ENCODE measurements around the gene NKAIN2. TPM values are rescaled to one million over a fixed set of nuclear protein-coding genes. Genes with fewer than 3 reads are reported as not detected.

NKAIN2 gene
- total and polyA plus RNA-seq, 2 donors (not counting 3 experiments of a cell fraction or from before 2014, with no cell fraction given): 0.03 TPM; not detected in 1

DNA sequence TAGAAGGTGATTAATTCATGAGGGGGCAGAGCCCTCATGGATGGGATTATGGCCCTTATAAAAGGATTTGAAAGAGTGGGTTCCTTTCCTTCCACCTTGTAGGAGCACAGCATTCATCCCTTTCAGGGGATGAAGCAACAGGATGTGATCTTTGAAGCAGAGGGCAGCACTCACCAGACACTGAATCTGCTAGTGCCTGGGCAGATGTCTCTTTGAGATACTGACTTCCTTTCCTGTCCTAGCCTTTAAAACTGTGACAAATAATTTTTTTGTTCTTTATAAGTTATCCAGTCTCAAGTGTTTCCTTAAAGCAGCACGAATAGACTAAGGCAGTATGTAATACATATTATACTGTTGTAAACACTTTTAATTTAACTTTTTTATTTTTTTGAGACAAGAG, 620.0 kb downstream of the NKAIN2 start:
- Histone ChIP-seq H3K4me3 (replicated peaks in 1 of 3; ENCODE audit: insufficient read depth in 1 of 3, low read depth in 1 of 3, low read length in 3 of 3) (no peak overlapping the region), H3K27ac (ENCODE audit: insufficient read depth, low read depth, low read length) (no peak overlapping the region), H3K36me3 (ENCODE audit: control insufficient read depth in 2 of 2, extremely low read depth in 1 of 2, insufficient read depth in 2 of 2, low read length in 2 of 2) (no peaks in the 10 kb centered on the region), H4K20me1 (replicated peaks; ENCODE audit: control insufficient read depth, extremely low read depth, insufficient read depth, low read length) (no peaks in the 10 kb centered on the region), H3K79me2 (ENCODE audit: control insufficient read depth, insufficient read depth, low read length) (no peaks in the 10 kb centered on the region), H3K9me1 (replicated peaks; ENCODE audit: control insufficient read depth, extremely low read depth, insufficient read depth, low read length) (no peaks in the 10 kb centered on the region), H3K9ac (replicated peaks; ENCODE audit: extremely low read depth, insufficient read depth, low read length) (no peak overlapping the region), H3K4me1 (ENCODE audit: control insufficient read depth, extremely low read depth, insufficient read depth, low read length) (no peaks in the 10 kb centered on the region), H3K27me3 (ENCODE audit: control insufficient read depth in 2 of 2, insufficient read depth in 2 of 2, low read length in 2 of 2) (no peaks in the 10 kb centered on the region), H3K9me3 (replicated peaks; ENCODE audit: control insufficient read depth, insufficient read depth, low read length) (no peaks in the 10 kb centered on the region), H3K4me2 (ENCODE audit: insufficient read depth, low read length) (no peak overlapping the region), H2AFZ (ENCODE audit: low read depth, low read length) (no peak overlapping the region)
- POLR2A ChIA-PET: no interaction called here
- no peak for DNase-seq (ENCODE audit: low read depth, low spot score)
- no peak for TF ChIP-seq MYC (IDR thresholded peaks at IDR 0.05; ENCODE audit: low read depth, low read length)
- TF ChIP-seq, protein P1, sequence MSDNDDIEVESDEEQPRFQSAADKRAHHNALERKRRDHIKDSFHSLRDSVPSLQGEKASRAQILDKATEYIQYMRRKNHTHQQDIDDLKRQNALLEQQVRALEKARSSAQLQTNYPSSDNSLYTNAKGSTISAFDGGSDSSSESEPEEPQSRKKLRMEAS (IDR thresholded peaks at IDR 0.05; ENCODE audit: insufficient read depth, insufficient read length): no peak
- no peak for TF ChIP-seq JUN (IDR thresholded peaks at IDR 0.05; ENCODE audit: borderline replicate concordance, insufficient read depth, insufficient read length, low read depth)
- TF ChIP-seq CTCF (IDR thresholded peaks at IDR 0.05; ENCODE audit: extremely low read depth in 1 of 2, insufficient read depth in 1 of 2, low read depth in 1 of 2, low read length in 2 of 2): no peak
- TF ChIP-seq EZH2 (IDR thresholded peaks at IDR 0.05; ENCODE audit: borderline replicate concordance, low read depth, low read length, severe bottlenecking): no peak
- TF ChIP-seq GATA2 (IDR thresholded peaks at IDR 0.05; ENCODE audit: insufficient read depth, insufficient read length, low read depth, low read length): no peak
- CTCF ChIA-PET: no interaction called here
- intact Hi-C loops (cut with micrococcal nuclease) (no loop called here), dilution Hi-C loops (cut with MboI; ENCODE audit: extremely low pct_ligation_motif_present, low sequenced_read_pairs) (no loop called here)
- FAIRE-seq: no peak
- BruUV-seq (replicated peaks): no TSS peak
